MCF 10A (cell line): ENCODE results near the gene EXOC7. TPM values are rescaled to one million over a fixed set of nuclear protein-coding genes. Genes with fewer than 3 reads are reported as not detected.

ENCODE experiments used
- BruUV-seq: library from RNA; stranded (reverse); fragments of 400-500 nt; replicated peaks from 2 replicates; lab custom pipeline; 2021; lab: Mats Ljungman, UMichigan
- CTCF ChIA-PET: fragments of 300-600 bp; sonication (Branson Sonifier 250); formaldehyde crosslinking; extraction: SDS; loops from one replicate; lab custom pipeline; 2021; ENCODE audit warnings: antibody characterized with exemption, inconsistent platforms; lab: Yijun Ruan, JAX
- POLR2A ChIA-PET: fragments of 300-600, 350-650 bp; sonication (Branson Sonifier 250); formaldehyde crosslinking; extraction: SDS; loops from one replicate; lab custom pipeline; 2020; ENCODE audit warnings: antibody characterized with exemption, inconsistent platforms; lab: Yijun Ruan, JAX
- DNase-seq: peaks from one replicate; pipeline ENCODE4 v3.0.0-alpha.2; 2018; ENCODE audit not compliant: unreplicated experiment
- H3K27ac Mint-ChIP-seq: one replicate; pipeline ENCODE4 v1.8.0; 2022; ENCODE audit warnings: mild to moderate bottlenecking, low read depth, mixed read lengths; ENCODE audit not compliant: unreplicated experiment
- H3K27me3 Mint-ChIP-seq: one replicate; pipeline ENCODE4 v1.8.0; 2022; ENCODE audit warnings: mixed read lengths; ENCODE audit not compliant: insufficient read depth, unreplicated experiment
- H3K36me3 Mint-ChIP-seq: one replicate; pipeline ENCODE4 v1.8.0; 2022; ENCODE audit warnings: mild to moderate bottlenecking, moderate library complexity, mixed read lengths; ENCODE audit not compliant: insufficient read depth, unreplicated experiment
- H3K4me1 Mint-ChIP-seq: one replicate; pipeline ENCODE4 v1.8.0; 2022; ENCODE audit warnings: mixed read lengths; ENCODE audit not compliant: insufficient read depth, unreplicated experiment
- H3K4me3 Mint-ChIP-seq: one replicate; pipeline ENCODE4 v1.8.0; 2022; ENCODE audit warnings: mild to moderate bottlenecking, moderate library complexity, mixed read lengths; ENCODE audit not compliant: unreplicated experiment
- H3K9me3 Mint-ChIP-seq: one replicate; pipeline ENCODE4 v1.8.0; 2022; ENCODE audit warnings: mixed read lengths; ENCODE audit not compliant: unreplicated experiment
- intact Hi-C: fragments of 100-400 bp; cut with micrococcal nuclease; formaldehyde crosslinking; loops from 2 replicates; pipeline ENCODE4 v1.14.1; 2022
- total RNA-seq: library from RNA; stranded (reverse); gene quantifications from 2 replicates; pipeline ENCODE4 v1.2.3, GENCODE V29; 2022
- TF ChIP-seq, protein P1 (sequence below): fragments of 200-600 bp; IDR thresholded peaks from one replicate; pipeline ENCODE4 v1.8.0; 2022; ENCODE audit warnings: antibody characterized with exemption, mild to moderate bottlenecking; ENCODE audit not compliant: unreplicated experiment

EXOC7 gene
- total RNA-seq, 1 experiment from 2014 or later = 80.8 TPM

DNA sequence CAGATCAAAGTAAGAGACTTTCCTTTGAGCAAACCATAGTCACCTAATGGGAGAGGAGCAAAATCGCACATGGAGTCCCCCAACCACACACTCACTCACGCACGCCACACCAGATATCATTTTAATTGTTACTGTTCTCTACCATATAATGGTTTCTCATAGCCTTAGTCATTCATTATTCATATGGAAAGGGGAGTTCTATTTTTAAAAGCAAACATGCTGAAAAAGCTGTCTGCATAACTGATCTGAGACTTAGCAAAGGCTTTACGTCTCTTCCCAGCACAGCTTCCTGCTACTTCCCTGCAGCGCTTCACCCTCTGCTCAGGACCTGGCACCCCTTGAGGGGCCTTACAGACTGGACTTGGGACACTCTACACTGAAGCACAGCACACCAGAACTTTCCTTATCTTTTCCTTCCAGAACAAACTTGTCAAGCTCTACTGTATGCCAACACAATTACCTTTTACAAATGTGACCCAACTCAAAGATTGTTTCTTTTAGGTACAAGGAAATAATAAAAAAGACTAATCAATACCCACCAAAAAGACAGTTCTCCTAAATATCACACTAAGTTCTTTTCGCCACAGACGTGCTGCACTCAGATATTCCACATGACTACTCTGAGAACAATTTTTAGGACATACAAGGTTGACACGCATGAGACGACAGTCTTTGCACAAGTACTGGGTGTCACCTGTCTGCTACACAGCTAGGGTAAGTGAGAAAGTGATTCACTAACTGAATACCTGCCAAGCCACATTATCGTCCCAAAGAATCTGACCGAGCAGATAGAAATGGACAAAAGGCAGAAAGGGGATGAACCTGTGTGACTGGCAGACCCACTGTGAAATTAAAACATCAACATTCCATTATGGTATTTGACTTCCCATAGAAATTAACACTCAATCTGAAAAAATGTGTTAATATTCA is 52.8 kb downstream of the EXOC7 start:
- Mint-ChIP-seq H3K36me3 (peaks cover 86% of the 10 kb centered on the region), H3K9me3 (peaks cover 5% of the 10 kb centered on the region), H3K4me1 (peaks cover 13% of the 10 kb centered on the region), H3K27ac (peak overlapping the region; percentile 31), H3K4me3 (no peak overlapping the region), H3K27me3 (no peaks in the 10 kb centered on the region)
- TF ChIP-seq, protein P1, sequence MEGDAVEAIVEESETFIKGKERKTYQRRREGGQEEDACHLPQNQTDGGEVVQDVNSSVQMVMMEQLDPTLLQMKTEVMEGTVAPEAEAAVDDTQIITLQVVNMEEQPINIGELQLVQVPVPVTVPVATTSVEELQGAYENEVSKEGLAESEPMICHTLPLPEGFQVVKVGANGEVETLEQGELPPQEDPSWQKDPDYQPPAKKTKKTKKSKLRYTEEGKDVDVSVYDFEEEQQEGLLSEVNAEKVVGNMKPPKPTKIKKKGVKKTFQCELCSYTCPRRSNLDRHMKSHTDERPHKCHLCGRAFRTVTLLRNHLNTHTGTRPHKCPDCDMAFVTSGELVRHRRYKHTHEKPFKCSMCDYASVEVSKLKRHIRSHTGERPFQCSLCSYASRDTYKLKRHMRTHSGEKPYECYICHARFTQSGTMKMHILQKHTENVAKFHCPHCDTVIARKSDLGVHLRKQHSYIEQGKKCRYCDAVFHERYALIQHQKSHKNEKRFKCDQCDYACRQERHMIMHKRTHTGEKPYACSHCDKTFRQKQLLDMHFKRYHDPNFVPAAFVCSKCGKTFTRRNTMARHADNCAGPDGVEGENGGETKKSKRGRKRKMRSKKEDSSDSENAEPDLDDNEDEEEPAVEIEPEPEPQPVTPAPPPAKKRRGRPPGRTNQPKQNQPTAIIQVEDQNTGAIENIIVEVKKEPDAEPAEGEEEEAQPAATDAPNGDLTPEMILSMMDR = no peak
- ChIA-PET POLR2A (interaction anchor here (0.6 to 0.9 kb wide), 2 partner anchors 29 to 63 kb away, joined by 3 to 4 read pairs; no protein-coding TSS in a partner anchor), CTCF (interaction anchor here (0.6 to 1.4 kb wide), 3 partner anchors 16 to 303 kb away, joined by 4 to 6 read pairs (median 4); no protein-coding TSS in a partner anchor)
- DNase-seq = no peak
- intact Hi-C loops = no loop called here
- BruUV-seq = no TSS peak

DNA sequence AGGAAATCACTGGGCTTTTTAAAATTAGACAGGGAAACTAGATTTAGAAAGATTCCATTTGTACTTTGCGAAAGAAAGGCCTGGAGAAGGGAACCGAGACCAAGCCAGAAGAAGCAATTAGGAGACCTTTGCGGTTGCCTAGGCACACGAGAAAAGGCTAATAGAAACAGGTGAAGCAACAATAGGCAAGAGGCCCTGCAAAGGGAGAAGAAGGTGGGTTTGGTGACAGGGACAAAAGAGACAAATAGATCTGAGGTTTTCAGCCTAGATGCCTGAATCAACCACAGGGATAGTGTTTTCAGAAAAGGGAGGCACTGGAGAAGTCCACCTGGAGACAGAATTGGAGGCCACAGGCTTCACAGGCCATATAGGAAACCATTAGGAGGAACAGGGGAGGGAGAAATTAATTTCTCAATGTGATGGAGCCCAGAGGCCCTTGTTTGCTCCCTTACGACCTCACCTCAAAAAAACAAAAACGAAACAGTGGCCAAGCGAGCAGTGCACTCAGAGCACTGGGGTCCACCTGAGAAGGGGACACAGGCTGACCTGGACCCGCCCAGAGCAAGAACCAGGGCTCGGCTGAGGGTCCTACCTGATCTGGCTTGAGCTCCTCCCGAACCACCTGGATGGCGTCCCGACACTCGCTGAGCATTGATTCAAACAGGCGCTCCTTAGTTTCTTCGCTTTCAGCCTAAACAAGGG is 53.6 kb downstream of the EXOC7 start:
- H3K4me3 Mint-ChIP-seq = no peak overlapping the region
- no peaks in the 10 kb centered on the region for H3K27me3 Mint-ChIP-seq
- ChIA-PET CTCF (interaction anchor here (0.6 kb wide), 1 partner anchor 304 kb away, joined by 4 read pairs; no protein-coding TSS in a partner anchor), POLR2A (interaction anchor here (1.1 to 1.4 kb wide), 2 partner anchors 11 to 23 kb away, joined by 3 to 4 read pairs; partner anchors contain the start of gene EVPL)
- DNase-seq = no peak
- H3K36me3 Mint-ChIP-seq = peaks cover 88% of the 10 kb centered on the region
- H3K9me3 Mint-ChIP-seq = peaks cover 5% of the 10 kb centered on the region
- H3K4me1 Mint-ChIP-seq = peaks cover 13% of the 10 kb centered on the region
- no peak overlapping the region for H3K27ac Mint-ChIP-seq
- intact Hi-C loops = no loop called here
- no TSS peak for BruUV-seq
- TF ChIP-seq, protein P1 = no peak

- intact Hi-C loops = no loop called here
- H3K27ac Mint-ChIP-seq = peak overlapping the region; percentile 27
- no TSS peak for BruUV-seq
- peaks cover 11% of the 10 kb centered on the region for H3K4me1 Mint-ChIP-seq
- ChIA-PET CTCF (interaction anchor here (0.5 kb wide), 1 partner anchor 49 kb away, joined by 3 read pairs; no protein-coding TSS in a partner anchor), POLR2A (interaction anchor here (1.1 to 1.4 kb wide), 2 partner anchors 10 to 22 kb away, joined by 3 to 4 read pairs; partner anchors contain the start of gene EVPL)
- peaks cover 89% of the 10 kb centered on the region for H3K36me3 Mint-ChIP-seq
- H3K4me3 Mint-ChIP-seq = no peak overlapping the region
- no peak for DNase-seq
- H3K9me3 Mint-ChIP-seq = peaks cover 5% of the 10 kb centered on the region
- H3K27me3 Mint-ChIP-seq = no peaks in the 10 kb centered on the region
- TF ChIP-seq, protein P1 = no peak
Measured at GRCh38 chr17:76049239-76049638, 54.3 kb downstream of the EXOC7 start.
